D721Med (cell line): ENCODE measurements around the gene ATG16L1.

Experiments
- DNase-seq: peaks from one replicate; pipeline ENCODE4 v3.0.0; 2011; ENCODE audit warnings: low spot score; ENCODE audit not compliant: insufficient read length
- FAIRE-seq: peaks from 2 replicates; lab custom pipeline; 2011; peaks lifted over from hg19 to GRCh38; lab: Jason Lieb, UNC
- CTCF ChIP-seq: IDR thresholded peaks from 2 replicates; pipeline ENCODE4 v1.5.1; 2012; ENCODE audit warnings: mild to moderate bottlenecking, control low read depth; ENCODE audit not compliant: insufficient read depth; ENCODE audit errors: missing control alignments

Gene ATG16L1

GRCh38 chr2:233273120-233273519 is 21.6 kb downstream of the ATG16L1 start:
- DNase-seq, result no peak
- FAIRE-seq, result no peak
- TF ChIP-seq CTCF, result no peak

GRCh38 chr2:233275223-233275622 is 23.8 kb downstream of the ATG16L1 start:
- DNase-seq (no peak), FAIRE-seq (no peak)
- TF ChIP-seq CTCF, result no peak

GRCh38 chr2:233278921-233279320 is 27.4 kb downstream of the ATG16L1 start:
- DNase-seq (no peak), FAIRE-seq (no peak)
- no peak for TF ChIP-seq CTCF

- DNase-seq, result no peak
- no peak for FAIRE-seq
- TF ChIP-seq CTCF, result no peak
These were observed 28.7 kb downstream of the ATG16L1 start for GRCh38 chr2:233280114-233280693.

- no peak for DNase-seq
- TF ChIP-seq CTCF, result no peak
- no peak for FAIRE-seq
These were observed 30.1 kb downstream of the ATG16L1 start for GRCh38 chr2:233281553-233281952.

- no peak for TF ChIP-seq CTCF
- FAIRE-seq, result no peak
- DNase-seq, result no peak
These were observed 30.6 kb downstream of the ATG16L1 start for GRCh38 chr2:233281992-233282603.

GRCh38 chr2:233285921-233286320 is 34.4 kb downstream of the ATG16L1 start:
- FAIRE-seq (no peak), DNase-seq (no peak)
- TF ChIP-seq CTCF, result no peak
